ENCODE measurements around the gene MICU2. TPM values are rescaled to one million over a fixed set of nuclear protein-coding genes. Genes with fewer than 3 reads are reported as not detected.

The MICU2 gene
- total RNA-seq, result 53.7 and 61.8 TPM in 2 replicates

GRCh38 chr13:21603531-21604448 lies at the start of gene MICU2:
Gene MICU2 (minus strand): TSS chr13:21604170. CDS start chr13:21604148, 22 bp downstream.

GRCh38 chr13:21458813-21459701 lies 144.9 kb downstream of the MICU2 start, which contains the start of gene ZDHHC20:
Gene ZDHHC20 (minus strand): TSS chr13:21459303. CDS start chr13:21459171, 132 bp downstream.

Small RNA genes within 50 kb of the gene (small RNA-seq; reads per million reads assigned to genes)
- not detected for gene RNU6-59P

Other genes starting within 250 kb of the MICU2 start
- 141 and 175 TPM in 2 replicates for gene ZDHHC20, start 144.9 kb downstream of the MICU2 start, total RNA-seq
- not detected in 2 replicates for gene FGF9, start 66.9 kb upstream of the MICU2 start, total RNA-seq